Measurements from ENCODE around the gene UNK. TPM values are rescaled to one million over a fixed set of nuclear protein-coding genes. Genes with fewer than 3 reads are reported as not detected.
"Not testable (repeated sequence)": the region's sequence is repeated elsewhere in the genome, so short reads cannot be mapped to it uniquely, and the experiment has no call there.

Gene UNK
- total and polyA plus RNA-seq, 7 experiments from 2014 or later = 21.5 to 49.8 (median 39.7) TPM

DNA sequence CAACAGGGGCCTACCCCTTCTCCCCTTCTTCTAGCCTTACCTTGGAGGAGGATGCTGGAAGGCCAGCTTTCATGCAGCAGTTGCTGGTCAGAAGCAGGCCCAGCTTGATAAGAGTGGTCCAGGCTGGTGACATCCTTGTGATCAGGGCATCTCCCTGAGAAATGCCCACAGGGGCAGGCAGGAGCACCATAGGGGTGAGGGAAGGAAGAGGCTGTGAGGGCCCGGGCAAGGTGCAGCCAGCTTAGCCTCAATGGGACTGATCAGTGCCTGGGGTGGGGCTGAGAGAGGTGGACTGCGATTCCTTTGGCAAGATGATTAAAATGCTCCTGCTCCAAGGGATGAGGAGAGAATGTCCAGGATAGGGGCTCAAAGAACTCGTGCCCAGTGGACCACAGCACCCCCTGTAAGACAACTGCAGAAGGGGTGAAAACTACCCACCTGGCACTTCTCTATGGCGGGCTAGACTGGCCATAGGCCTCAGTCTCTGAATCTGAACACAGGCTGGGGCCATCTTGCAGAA lies 10.1 kb upstream of the UNK start:
- Mint-ChIP-seq H3K27ac (peak overlapping the region in 7 of 9 donors; percentile 48 to 94 (median 78)), H3K4me3 (peak overlapping the region in 5 of 10 donors; percentile 19 to 96 (median 49)), H3K27me3 (peaks cover 0 to under 1% (median 0%) of the 10 kb centered on the region in 5 donors), H3K36me3 (peaks cover 13 to 32% (median 24%) of the 10 kb centered on the region in 5 donors), H3K9me3 (peaks cover 0 to 12% (median 0%) of the 10 kb centered on the region in 11 donors), H3K4me1 (peaks cover 12 to 42% (median 35%) of the 10 kb centered on the region in 7 donors)
- ChIA-PET POLR2A (interaction anchor here (0.8 to 11.0 kb wide), 10 partner anchors 11 to 74 kb away, joined by 3 to 244 read pairs (median 35); partner anchors contain the start of genes GALK1, UNC13D, UNK and WBP2), CTCF (no interaction called here)
- Histone ChIP-seq H3K27me3 (ENCODE audit: control insufficient read depth in 2 of 2, insufficient read depth in 2 of 2, low read length in 2 of 2) (no peaks in the 10 kb centered on the region), H3K36me3 (ENCODE audit: control insufficient read depth in 2 of 3, insufficient read depth in 3 of 3, low read length in 3 of 3) (peaks cover 14 to 31% (median 23%) of the 10 kb centered on the region in 3 experiments), H3K4me1 (ENCODE audit: control insufficient read depth in 2 of 2, insufficient read depth in 2 of 2, low read length in 2 of 2) (peaks cover 15 to 17% of the 10 kb centered on the region in 2 donors), H3K9me3 (ENCODE audit: control insufficient read depth in 2 of 3, low read length in 3 of 3) (no peaks in the 10 kb centered on the region), H3K4me3 (ENCODE audit: low read length) (no peak overlapping the region), H3K27ac (ENCODE audit: low read depth, low read length) (no peak overlapping the region)
- intact Hi-C loops (cut with micrococcal nuclease) = no loop called here
- ATAC-seq = peak; percentile 2
- peak in 3 of 9 donors; percentile 21 to 28 (median 23) for DNase-seq

DNA sequence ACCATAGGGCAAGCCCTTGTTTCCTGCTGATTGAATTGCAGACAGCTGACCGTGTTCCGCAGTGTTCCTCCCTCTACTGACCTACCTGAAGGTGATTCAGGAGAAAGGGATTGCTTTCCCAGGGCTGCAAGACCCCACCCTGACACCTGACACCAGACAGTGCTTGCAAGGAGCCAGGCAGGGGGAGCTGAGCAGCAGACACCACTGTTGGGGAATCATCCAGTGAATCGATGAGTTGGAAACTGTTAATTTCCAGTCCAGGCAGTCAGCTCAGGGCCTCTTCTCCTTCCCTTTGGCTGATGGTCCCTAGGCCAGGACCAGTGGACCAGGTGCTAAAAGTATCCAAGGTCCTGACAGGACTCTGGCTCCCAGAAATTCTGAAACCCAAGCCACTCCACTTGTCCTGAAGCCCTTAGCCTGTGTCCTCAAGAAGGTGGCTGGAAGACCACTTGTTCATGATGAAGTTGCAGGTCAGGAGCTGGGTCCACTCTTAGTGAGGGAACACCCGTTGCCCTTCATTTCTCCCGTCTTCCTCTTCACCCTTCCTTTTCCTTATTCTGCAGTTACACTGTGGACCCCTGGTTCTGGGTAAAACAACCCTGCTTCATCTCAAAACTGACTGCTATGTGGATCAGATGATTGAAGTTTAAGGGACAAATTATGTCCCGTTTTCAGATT lies 9.5 kb upstream of the UNK start:
- Histone ChIP-seq H3K27me3 (ENCODE audit: control insufficient read depth in 2 of 2, insufficient read depth in 2 of 2, low read length in 2 of 2) (no peaks in the 10 kb centered on the region), H3K4me1 (ENCODE audit: control insufficient read depth in 2 of 2, insufficient read depth in 2 of 2, low read length in 2 of 2) (peaks cover 15 to 17% of the 10 kb centered on the region in 2 donors), H3K9me3 (ENCODE audit: control insufficient read depth in 2 of 3, low read length in 3 of 3) (no peaks in the 10 kb centered on the region), H3K27ac (ENCODE audit: low read depth, low read length) (no peak overlapping the region), H3K4me3 (ENCODE audit: low read length) (no peak overlapping the region), H3K36me3 (ENCODE audit: control insufficient read depth in 2 of 3, insufficient read depth in 3 of 3, low read length in 3 of 3) (peaks cover 14 to 31% (median 23%) of the 10 kb centered on the region in 3 experiments)
- Mint-ChIP-seq H3K27ac (peak overlapping the region; percentile 20 to 95 (median 89)), H3K4me1 (peaks cover 16 to 48% (median 39%) of the 10 kb centered on the region in 7 donors), H3K27me3 (peaks cover 0 to 3% (median 0%) of the 10 kb centered on the region in 5 donors), H3K36me3 (peaks cover 13 to 35% (median 27%) of the 10 kb centered on the region in 5 donors), H3K4me3 (peak overlapping the region in 6 of 10 donors; percentile 83 to 97 (median 95)), H3K9me3 (peaks cover 0 to 15% (median 0%) of the 10 kb centered on the region in 11 donors)
- ChIA-PET CTCF (no interaction called here), POLR2A (interaction anchor here (0.7 to 11.0 kb wide), 13 partner anchors 10 to 357 kb away, joined by 3 to 244 read pairs (median 7); partner anchors contain the start of genes GALK1, TRIM65, UNC13D and UNK)
- ATAC-seq = no peak
- peak in 3 of 9 donors; percentile 28 to 36 (median 29) for DNase-seq
- intact Hi-C loops (cut with micrococcal nuclease) = loop anchor here in 1 of 2 donors (5.0 kb wide), 2 partner anchors 52 to 67 kb away; partner anchors contain the start of gene UNC13D

DNA sequence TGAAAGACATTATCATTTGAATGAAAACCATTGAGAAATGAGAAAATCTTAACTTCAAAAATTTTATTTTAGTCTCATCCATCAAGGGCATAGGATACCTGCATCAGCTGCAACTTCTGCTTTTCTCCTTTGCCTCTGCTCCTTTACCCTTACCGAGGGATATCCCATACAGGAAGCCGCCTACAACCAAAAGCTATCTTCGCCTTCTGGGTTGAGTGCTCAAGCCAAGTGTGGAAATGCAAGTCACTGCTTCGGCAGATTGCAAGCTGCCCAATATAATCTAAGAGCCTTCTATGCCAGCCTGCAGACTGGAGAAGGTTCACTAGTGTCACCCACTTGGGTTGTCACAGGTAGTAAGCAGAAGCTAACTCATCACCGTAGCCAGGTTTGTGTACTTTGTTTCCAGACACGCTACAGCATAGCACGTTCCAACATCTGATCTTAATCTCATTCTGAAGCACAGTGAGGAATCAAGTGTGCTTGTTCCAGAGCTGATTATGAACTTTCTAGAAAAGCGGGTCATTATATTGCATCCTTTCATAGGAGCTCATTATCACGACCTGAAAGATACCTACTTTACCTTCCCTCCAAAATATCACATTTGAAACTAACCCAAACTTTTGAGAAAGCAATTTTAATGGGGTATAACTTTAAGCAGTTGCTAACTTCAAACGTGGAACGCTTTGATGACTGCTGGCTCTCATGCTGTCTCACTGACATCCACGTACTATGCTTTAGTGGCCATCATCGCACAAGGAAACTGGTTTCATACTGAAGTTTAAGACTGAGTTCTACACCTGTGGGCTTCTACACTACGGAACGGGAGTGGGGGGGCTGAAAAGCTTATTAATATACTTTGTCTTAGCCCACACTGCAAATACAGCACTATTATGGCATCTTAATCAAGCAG lies 8.0 kb upstream of the UNK start:
- Mint-ChIP-seq H3K4me3 (peak overlapping the region; percentile 83 to 99 (median 96)), H3K36me3 (peaks cover 13 to 35% (median 27%) of the 10 kb centered on the region in 5 donors), H3K27me3 (peaks cover 0 to 3% (median 0%) of the 10 kb centered on the region in 5 donors), H3K27ac (peak overlapping the region; percentile 57 to 95 (median 89)), H3K9me3 (peaks cover 0 to 15% (median 0%) of the 10 kb centered on the region in 11 donors), H3K4me1 (peaks cover 16 to 49% (median 40%) of the 10 kb centered on the region in 7 donors)
- DNase-seq (peak in 6 of 9 donors; percentile 34 to 61 (median 47)), ATAC-seq (no peak)
- CTCF ChIA-PET = interaction anchor here (0.6 to 1.5 kb wide), 8 partner anchors 11 to 418 kb away, joined by 3 to 11 read pairs (median 4); partner anchors contain the start of genes GALK1 and WBP2
- H3K27ac ChIP-seq (ENCODE audit: low read depth, low read length) = peak overlapping the region; percentile 98
- no peaks in the 10 kb centered on the region for H3K9me3 ChIP-seq (ENCODE audit: control insufficient read depth in 2 of 3, low read length in 3 of 3)
- peaks cover 15 to 17% of the 10 kb centered on the region in 2 donors for H3K4me1 ChIP-seq (ENCODE audit: control insufficient read depth in 2 of 2, insufficient read depth in 2 of 2, low read length in 2 of 2)
- H3K36me3 ChIP-seq (ENCODE audit: control insufficient read depth in 2 of 3, insufficient read depth in 3 of 3, low read length in 3 of 3) = peaks cover 14 to 31% (median 23%) of the 10 kb centered on the region in 3 experiments
- intact Hi-C loops (cut with micrococcal nuclease) = loop anchor here (2.0 to 5.0 kb wide), 3 partner anchors 24 to 66 kb away; partner anchors contain the start of gene UNC13D (in 1 of the 2)
- POLR2A ChIA-PET = interaction anchor here (0.6 to 11.0 kb wide), 32 partner anchors 8 to 527 kb away, joined by 3 to 244 read pairs (median 5); partner anchors contain the start of genes GALK1, GGA3, GRB2 and MRPS7
- no peaks in the 10 kb centered on the region for H3K27me3 ChIP-seq (ENCODE audit: control insufficient read depth in 2 of 2, insufficient read depth in 2 of 2, low read length in 2 of 2)
- peak overlapping the region; percentile 85 for H3K4me3 ChIP-seq (ENCODE audit: low read length)

DNA sequence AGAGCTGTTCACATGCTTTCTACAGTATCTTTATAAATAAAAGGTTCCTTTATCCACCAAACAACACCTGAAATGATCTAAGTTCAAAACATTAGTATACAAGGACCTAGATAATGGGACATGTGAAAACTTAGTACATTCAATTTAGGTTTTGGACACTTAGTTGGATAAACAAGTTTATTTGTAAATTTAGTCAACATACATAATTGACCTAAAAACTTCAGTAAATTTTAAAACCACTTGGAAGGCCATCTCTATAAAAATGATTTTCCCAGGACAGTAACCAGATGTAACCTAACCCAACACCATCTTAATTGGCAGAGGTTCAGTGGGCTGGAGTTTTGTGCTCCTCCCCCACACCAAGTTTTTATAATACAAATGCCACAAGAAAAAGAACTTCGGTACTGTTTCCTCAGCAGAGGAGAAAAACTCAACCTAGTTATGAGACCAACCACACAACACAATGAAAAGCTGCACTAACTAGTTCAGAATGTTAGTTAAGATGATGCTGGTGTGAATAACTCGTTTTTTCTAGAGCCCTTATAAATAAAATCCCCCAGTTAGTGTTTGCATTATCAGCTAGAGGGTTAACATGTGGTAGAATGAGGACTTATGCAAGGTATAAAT lies 7.2 kb upstream of the UNK start:
- peaks cover 0 to 15% (median 0%) of the 10 kb centered on the region in 11 donors for H3K9me3 Mint-ChIP-seq
- Histone ChIP-seq H3K27me3 (ENCODE audit: control insufficient read depth in 2 of 2, insufficient read depth in 2 of 2, low read length in 2 of 2) (no peaks in the 10 kb centered on the region), H3K9me3 (ENCODE audit: control insufficient read depth in 2 of 3, low read length in 3 of 3) (no peaks in the 10 kb centered on the region), H3K27ac (ENCODE audit: low read depth, low read length) (peak overlapping the region; percentile 98), H3K4me1 (ENCODE audit: control insufficient read depth in 2 of 2, insufficient read depth in 2 of 2, low read length in 2 of 2) (peaks cover 17% of the 10 kb centered on the region in 2 donors), H3K36me3 (ENCODE audit: control insufficient read depth in 2 of 3, insufficient read depth in 3 of 3, low read length in 3 of 3) (peaks cover 14 to 31% (median 23%) of the 10 kb centered on the region in 3 experiments), H3K4me3 (ENCODE audit: low read length) (peak overlapping the region; percentile 85)
- peaks cover 13 to 35% (median 27%) of the 10 kb centered on the region in 5 donors for H3K36me3 Mint-ChIP-seq
- intact Hi-C loops (cut with micrococcal nuclease) = loop anchor here (2.0 to 5.0 kb wide), 3 partner anchors 25 to 65 kb away; partner anchors contain the start of gene UNC13D (in 1 of the 2)
- ChIA-PET POLR2A (interaction anchor here (0.6 to 11.0 kb wide), 29 partner anchors 8 to 527 kb away, joined by 3 to 244 read pairs (median 4); partner anchors contain the start of genes GALK1, TRIM65, UNC13D and UNK), CTCF (interaction anchor here (0.8 to 1.5 kb wide), 7 partner anchors 9 to 78 kb away, joined by 3 to 11 read pairs (median 5); partner anchors contain the start of genes GALK1 and WBP2)
- H3K27ac Mint-ChIP-seq = peak overlapping the region; percentile 57 to 95 (median 89)
- peaks cover 14 to 51% (median 40%) of the 10 kb centered on the region in 7 donors for H3K4me1 Mint-ChIP-seq
- H3K4me3 Mint-ChIP-seq = peak overlapping the region; percentile 83 to 99 (median 96)
- ATAC-seq (no peak), DNase-seq (peak in 2 of 9 donors; percentile 23 to 26)
- peaks cover 0 to 3% (median 0%) of the 10 kb centered on the region in 5 donors for H3K27me3 Mint-ChIP-seq

DNA sequence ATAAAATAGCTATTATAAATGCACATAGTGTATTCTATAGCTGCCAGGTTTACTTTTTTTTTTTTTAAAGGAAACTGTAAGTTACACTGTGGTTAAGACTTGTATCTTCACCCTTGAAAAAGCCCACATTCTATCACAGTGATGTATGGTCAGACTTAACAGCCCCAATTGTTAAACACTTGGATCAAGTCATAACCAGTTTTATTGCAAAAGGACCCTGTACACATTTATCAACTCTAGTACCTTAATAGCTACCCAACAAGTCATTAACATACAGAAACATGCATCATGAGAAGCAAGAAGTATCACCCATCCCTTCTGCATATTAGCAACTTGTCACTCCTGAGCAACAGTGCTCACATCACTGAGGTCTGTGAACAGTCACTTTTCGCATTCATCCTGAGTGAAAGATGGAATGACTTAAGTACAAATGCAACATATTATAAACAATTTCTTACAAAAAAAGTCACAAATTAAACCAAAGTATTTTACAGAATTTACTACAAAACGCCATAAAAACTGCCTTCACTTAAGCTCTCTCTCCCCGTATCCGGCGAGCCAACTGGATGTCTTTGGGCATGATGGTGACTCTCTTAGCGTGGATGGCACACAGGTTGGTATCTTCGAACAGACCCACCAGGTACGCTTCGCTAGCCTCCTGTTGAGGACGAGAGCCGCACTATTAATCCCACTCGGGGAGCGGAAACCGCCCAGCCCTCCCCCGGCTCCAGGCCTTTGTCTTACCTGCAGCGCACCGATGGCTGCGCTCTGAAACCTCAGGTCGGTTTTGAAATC lies 6.3 kb upstream of the UNK start:
- H3K4me3 Mint-ChIP-seq = peak overlapping the region; percentile 83 to 99 (median 96)
- H3K36me3 Mint-ChIP-seq = peaks cover 13 to 35% (median 27%) of the 10 kb centered on the region in 5 donors
- ATAC-seq; H3K27me3 Mint-ChIP-seq; H3K9me3 ChIP-seq (ENCODE audit: control insufficient read depth in 2 of 3, low read length in 3 of 3); H3K27me3 ChIP-seq (ENCODE audit: control insufficient read depth in 2 of 2, insufficient read depth in 2 of 2, low read length in 2 of 2): not testable (repeated sequence)
- POLR2A ChIA-PET = interaction anchor here (0.6 to 11.0 kb wide), 22 partner anchors 7 to 975 kb away, joined by 3 to 244 read pairs (median 4); partner anchors contain the start of genes GALK1, MIF4GD, TRIM65 and UNC13D
- H3K4me3 ChIP-seq (ENCODE audit: low read length) = peak overlapping the region; percentile 85
- H3K27ac ChIP-seq (ENCODE audit: low read depth, low read length) = peak overlapping the region; percentile 98
- peaks cover 0 to 15% (median 0%) of the 10 kb centered on the region in 11 donors for H3K9me3 Mint-ChIP-seq
- peaks cover 21 to 25% of the 10 kb centered on the region in 2 donors for H3K4me1 ChIP-seq (ENCODE audit: control insufficient read depth in 2 of 2, insufficient read depth in 2 of 2, low read length in 2 of 2)
- DNase-seq = peak in 2 of 9 donors; percentile 34 to 36
- peaks cover 14 to 31% (median 23%) of the 10 kb centered on the region in 3 experiments for H3K36me3 ChIP-seq (ENCODE audit: control insufficient read depth in 2 of 3, insufficient read depth in 3 of 3, low read length in 3 of 3)
- H3K4me1 Mint-ChIP-seq = peaks cover 16 to 59% (median 47%) of the 10 kb centered on the region in 7 donors
- CTCF ChIA-PET = interaction anchor here (0.8 to 1.5 kb wide), 4 partner anchors 10 to 25 kb away, joined by 4 to 8 read pairs (median 4); partner anchors contain the start of gene GALK1
- peak overlapping the region; percentile 57 to 95 (median 91) for H3K27ac Mint-ChIP-seq
- intact Hi-C loops (cut with micrococcal nuclease) = loop anchor here in 1 of 2 donors (5.0 kb wide), 2 partner anchors 49 to 64 kb away; partner anchors contain the start of gene UNC13D
